Stimulated activated CD4-positive, alpha-beta T cell treated with anti-CD3 and anti-CD28 coated beads, TNF-alpha, amount 100 ng/mL, for 48 hours (primary cell): ENCODE results near the gene DFFA.
"Not testable (repeated sequence)": the region's sequence is repeated elsewhere in the genome, so short reads cannot be mapped to it uniquely, and the experiment has no call there.

Experiments
- DNase-seq, 3 donors: peaks; one replicate each; pipeline ENCODE4 v3.0.0-alpha.2; 2020; ENCODE audit warnings: low read depth in 3 of 3

DFFA gene

GRCh38 chr1:10467078-10467477 is 5.3 kb downstream of the DFFA start:
- DNase-seq: no peak

DNA sequence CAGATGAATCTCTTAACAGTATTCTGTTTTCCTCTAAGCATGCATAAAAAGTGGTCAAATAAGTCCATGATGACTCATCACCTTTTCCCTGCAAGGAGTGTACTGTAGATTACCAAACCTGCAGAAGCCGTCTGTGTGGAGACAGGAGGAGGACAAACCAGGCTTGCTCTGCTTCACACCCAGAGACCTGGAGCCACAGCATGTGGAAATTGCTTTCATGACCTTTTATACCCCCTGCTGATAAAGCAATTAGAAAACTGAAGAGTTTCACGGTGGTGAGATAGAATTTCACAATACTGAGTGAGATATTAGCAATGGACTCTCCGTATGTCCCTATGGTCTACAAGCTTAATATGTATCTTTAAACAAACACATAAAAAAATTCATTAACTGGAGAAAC is 13.1 kb downstream of the DFFA start:
- no peak for DNase-seq

DNA sequence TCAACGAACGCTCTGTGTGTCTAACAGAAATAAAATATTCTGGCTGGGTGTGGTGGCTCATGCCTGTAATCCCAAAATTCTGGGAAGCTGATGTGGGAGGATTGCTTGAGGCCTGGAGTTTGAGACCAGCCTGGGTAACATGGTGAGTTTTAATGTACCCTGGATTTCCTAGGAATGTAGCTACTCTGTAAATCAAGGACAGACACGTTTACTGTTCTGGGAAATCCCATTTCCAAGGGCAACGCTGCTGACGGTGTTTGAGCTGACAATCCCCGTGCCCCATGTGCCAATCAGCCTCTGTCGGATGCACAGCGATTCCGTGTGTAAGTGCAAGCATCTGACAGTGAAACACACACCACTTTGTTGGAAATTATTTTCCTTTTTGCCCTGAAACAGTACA is 14.5 kb downstream of the DFFA start:
- no peak for DNase-seq

GRCh38 chr1:10457462-10457861 is 14.9 kb downstream of the DFFA start:
- not testable (repeated sequence) for DNase-seq

DNA sequence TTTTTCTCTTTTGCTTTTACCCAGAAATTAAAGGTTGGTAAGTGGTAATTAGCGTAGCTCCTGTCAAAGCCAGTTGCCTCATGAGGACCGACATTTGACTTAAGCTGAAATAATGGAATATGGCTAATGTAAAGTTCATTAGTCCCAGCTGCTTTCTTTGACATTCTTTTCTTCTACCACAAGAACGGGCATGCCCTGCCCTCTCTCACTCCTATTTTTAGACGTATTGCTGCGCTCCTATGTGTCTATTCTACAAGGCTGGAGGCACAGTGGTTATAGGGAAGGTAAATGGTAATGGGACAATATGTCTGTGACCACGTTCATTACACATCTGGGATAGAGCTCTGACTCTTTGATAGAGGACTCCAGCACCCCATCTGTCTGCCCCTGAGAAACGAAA is 15.7 kb downstream of the DFFA start:
- no peak for DNase-seq

- no peak for DNase-seq
Measured at GRCh38 chr1:10456048-10456447, 16.3 kb downstream of the DFFA start.

DNA sequence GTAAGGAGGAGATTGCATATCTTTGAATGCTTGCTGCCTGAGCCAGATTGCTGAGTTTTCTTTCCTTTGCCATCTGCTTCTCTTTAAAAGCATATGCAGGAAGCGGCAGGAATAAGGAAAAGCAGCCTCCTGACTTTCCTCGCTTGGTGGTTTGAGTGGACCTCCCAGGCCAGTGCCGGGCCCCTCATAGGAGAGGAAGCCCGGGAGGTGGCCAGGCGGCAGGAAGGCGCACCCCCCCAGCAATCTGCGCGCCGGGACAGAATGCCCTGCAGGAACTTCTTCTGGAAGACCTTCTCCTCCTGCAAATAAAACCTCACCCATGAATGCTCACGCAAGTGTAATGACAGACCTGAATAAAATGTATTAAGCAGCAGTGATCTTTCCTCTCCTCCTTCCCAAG is 21.0 kb downstream of the DFFA start:
- no peak for DNase-seq

- no peak for DNase-seq
Measured at GRCh38 chr1:10450836-10451235, 21.5 kb downstream of the DFFA start.

DNA sequence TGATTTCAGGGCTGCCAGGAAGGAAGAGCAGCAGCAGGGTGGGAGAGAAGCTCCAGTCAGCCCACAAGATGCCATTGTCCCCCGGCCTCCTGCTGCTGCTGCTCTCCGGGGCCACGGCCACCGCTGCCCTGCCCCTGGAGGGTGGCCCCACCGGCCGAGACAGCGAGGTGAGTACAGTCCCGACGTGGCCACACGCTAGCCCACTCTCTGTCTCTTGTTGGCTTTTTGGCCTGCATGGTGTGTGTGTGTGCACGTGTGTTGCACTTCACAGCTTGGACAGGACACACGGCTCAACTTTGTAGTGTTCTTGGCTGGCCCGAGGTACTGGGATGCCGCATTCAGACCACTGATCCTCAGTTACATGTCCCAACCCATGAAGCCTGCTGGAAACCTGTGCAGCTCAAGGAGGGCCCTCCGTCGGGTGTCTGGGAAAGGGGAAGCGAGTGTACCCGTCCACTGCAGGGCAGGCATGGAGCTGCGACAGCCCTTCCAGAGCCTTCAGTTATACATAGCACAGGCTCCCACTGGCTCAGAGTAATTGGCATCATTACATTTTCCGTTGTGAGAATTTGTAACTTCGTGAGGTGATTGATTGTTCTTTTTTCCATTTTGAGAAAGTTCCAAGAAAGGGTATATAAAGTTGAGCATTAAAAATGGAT is 22.0 kb downstream of the DFFA start:
- DNase-seq: no peak

DNA sequence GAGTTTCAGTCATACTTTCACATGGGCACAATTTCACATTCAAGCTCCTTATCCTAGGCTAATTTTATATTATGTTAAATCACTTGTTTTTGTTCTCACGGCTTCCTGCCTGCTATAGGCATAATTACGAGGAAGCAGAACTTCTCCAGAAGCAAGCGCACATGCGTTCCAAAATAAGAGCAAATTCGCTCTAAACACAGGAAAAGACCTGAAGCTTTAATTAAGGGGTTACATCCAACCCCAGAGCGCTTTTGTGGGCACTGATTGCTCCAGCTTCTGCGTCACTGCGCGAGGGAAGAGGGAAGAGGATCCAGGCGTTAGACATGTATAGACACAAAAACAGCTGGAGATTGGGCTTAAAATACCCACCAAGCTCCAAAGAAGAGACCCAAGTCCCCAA is 22.6 kb downstream of the DFFA start, which contains the start of gene CORT:
Gene CORT, plus strand, starts transcription at position 281 of the 400 bp plus-strand sequence. CDS start 193 bp downstream, outside the sequence.
- no peak for DNase-seq

DNA sequence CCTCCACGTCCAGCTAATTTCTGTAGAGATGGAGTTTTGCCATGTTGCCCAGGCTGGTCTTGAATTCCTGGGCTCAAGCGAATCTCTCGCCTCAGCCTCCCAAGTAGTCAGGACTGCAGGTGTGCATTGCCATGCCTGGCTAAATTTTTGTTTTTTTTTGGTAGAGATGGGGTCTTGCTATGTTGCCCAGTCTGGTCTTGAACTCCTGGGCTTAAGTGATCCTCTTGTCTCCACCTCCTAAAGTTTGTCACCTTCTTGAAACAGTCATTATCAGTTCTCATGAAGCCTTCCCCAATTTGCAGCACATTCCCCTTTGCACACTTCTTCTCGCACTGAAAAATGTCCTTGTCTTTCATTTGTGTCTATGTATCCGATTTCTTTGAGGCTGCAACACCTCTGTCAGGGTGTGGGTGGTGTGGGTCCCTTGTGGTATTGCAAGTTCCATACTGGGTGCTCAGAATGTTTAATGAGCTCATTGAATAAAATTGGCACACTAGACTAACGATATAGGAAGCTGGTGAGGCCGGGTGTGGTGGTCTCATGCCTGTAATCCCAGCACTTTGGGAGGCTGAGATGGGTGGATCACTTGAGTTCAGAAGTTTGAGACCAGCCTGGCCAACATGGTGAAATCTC is 25.4 kb downstream of the DFFA start:
- no peak for DNase-seq

DNA sequence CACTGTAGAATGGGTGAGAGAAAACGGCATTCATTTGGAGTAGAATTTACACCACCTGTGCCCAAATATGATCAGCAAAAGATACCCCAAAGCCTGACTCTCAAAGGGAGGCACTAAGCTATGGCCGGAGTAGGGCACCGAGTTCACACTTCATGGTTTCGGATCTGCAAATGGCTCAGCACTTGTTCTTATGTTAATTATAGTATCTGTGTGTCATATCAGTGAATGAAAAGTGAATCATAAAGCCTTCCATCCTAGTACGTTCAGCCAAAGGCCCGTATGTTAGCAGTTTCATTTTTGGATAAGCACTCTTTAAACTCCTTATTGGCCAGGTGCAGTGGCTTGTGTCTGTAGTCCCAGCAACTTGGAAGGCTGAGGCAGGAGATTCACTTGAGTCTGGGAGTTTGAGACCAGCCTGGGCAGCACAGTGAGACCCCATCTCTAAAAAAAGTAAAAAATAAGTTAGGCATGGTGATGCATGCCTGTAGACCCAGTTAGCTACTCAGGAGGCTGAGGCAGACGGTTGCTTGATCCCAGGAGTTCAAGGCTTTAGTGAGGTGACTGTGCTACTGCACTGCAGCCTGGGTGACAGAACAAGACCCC is 27.4 kb downstream of the DFFA start:
- DNase-seq: no peak

DNA sequence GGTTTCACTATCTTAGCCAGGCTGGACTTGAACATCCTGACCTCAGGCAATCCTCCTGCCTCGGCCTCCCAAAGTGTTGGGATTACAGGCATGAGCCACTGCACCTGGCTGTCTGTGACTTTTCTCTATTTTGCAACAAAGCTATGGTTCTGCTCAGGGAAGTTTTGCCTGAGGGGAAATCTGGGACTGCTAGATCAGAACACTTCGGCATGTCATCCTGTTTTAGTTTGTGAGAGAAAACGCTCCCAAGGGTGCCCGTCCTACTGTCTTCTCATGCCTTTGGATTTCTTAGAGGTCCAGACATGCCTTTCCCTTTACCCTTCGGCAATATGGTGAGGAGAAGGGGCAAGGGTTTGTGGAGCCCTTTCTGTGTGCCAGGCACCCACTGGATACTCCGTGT is 28.1 kb downstream of the DFFA start:
- DNase-seq: no peak

GRCh38 chr1:10440794-10441193 is 31.5 kb downstream of the DFFA start:
- DNase-seq: no peak

- DNase-seq: no peak
Measured at GRCh38 chr1:10440305-10440704, 32.0 kb downstream of the DFFA start.

- no peak for DNase-seq
Measured at GRCh38 chr1:10438677-10439163, 33.6 kb downstream of the DFFA start.

- DNase-seq: no peak
Measured at GRCh38 chr1:10437052-10437451, 35.3 kb downstream of the DFFA start.

DNA sequence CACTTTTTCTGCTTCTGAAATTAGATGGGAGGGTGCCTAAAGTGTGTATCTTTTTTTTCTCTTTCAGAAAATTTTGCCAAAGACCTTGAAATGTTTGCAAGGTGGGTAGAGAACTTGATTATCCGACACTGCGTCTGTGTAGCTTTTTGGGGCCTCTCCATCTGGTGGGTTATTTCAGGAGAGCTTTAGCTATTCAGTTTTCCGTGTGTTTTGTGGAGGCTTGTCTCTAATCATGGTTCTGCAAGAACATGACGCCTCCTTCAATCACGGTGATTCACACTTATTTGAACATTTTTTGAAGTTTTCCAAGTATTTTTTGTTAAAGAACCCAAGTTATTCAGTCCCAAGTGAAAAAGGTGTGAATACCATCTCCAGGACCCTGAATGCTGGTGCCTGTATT is 37.7 kb downstream of the DFFA start:
- DNase-seq: no peak

- DNase-seq: no peak
Measured at GRCh38 chr1:10433790-10434189, 38.5 kb downstream of the DFFA start.

DNA sequence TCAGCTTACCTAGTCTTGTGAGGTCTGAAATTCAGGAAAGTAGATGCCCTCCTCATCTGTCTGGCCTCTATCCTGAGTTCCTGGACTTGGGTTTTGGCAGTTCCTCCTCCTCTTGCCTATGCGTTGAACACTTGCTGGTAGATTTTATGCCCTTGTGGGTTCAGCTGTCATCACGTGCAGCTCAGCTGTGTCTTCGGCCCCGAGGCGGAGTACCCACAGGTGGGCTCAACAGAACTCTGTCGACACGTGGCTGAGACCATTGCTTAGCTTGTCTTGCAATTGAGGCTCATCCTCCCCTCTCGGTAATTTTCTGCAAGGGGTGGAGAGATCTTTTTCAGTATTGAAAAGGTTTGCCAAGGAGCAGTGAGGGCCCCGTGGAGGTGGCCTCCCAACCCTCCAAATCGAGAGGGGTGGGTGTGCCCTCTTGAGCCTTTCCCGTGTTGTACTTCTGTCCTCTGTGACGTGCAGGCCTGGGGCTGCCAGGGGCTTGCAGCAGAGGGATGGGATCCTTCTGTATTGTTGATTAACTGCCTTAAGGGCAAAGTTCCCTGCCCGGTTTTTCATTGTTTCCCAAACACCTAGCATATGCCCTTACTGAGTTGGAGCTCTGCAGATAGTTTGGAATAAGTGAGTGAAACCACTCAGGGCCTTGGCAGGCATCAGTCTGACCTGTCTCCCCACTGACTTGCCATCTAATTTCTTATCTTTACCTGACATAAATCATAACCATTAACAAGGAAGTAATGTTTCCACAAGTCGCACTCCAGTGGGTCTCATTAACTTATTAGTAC is 39.2 kb downstream of the DFFA start:
- no peak for DNase-seq

GRCh38 chr1:10431070-10431730 is 41.1 kb downstream of the DFFA start:
- peak in 1 of 3 donors; percentile 8 for DNase-seq
